Liver (tissue), 3 donors: ENCODE measurements around the gene CASQ2.

Experiments used
- EGR1 ChIP-seq, 2 donors: IDR thresholded peaks; 2 replicates each; pipeline ENCODE4 v1.6.1; 2016 to 2018; ENCODE audit warnings: antibody characterized with exemption in 2 of 2, low read depth in 2 of 2
- FOXA1 ChIP-seq: IDR thresholded peaks from 2 replicates; pipeline ENCODE4 v1.6.1; 2016; ENCODE audit warnings: antibody characterized with exemption
- JUND ChIP-seq, 2 donors: IDR thresholded peaks; 2 replicates each; pipeline ENCODE4 v1.6.1; 2016; ENCODE audit warnings: antibody characterized with exemption in 2 of 2
- RXRA ChIP-seq, 2 donors: IDR thresholded peaks; 2 replicates each; pipeline ENCODE4 v1.6.1; 2017 to 2018; ENCODE audit warnings: antibody characterized with exemption in 2 of 2, mild to moderate bottlenecking in 1 of 2
- SP1 ChIP-seq: IDR thresholded peaks from 2 replicates; pipeline ENCODE4 v1.6.1; 2018; ENCODE audit warnings: antibody characterized with exemption, mild to moderate bottlenecking
- YY1 ChIP-seq: IDR thresholded peaks from 2 replicates; pipeline ENCODE4 v1.6.1; 2016; ENCODE audit warnings: antibody characterized with exemption, mild to moderate bottlenecking
- TF ChIP-seq, protein P1 (sequence below): fragments of 150-350 bp; IDR thresholded peaks from 2 replicates; pipeline ENCODE4 v1.5.1; 2017; ENCODE audit warnings: improper control_type of control experiment, low read depth, low read length; ENCODE audit not compliant: missing input control
- TF ChIP-seq, protein P2 (sequence below): IDR thresholded peaks from 2 replicates; pipeline ENCODE4 v1.6.1; 2016; ENCODE audit warnings: antibody characterized with exemption, mild to moderate bottlenecking
- TF ChIP-seq, protein P3 (sequence below): IDR thresholded peaks from 2 replicates; pipeline ENCODE4 v1.6.1; 2016; ENCODE audit warnings: antibody characterized with exemption
- donor health status: healthy.
- donor health status: healthy.

DNA sequence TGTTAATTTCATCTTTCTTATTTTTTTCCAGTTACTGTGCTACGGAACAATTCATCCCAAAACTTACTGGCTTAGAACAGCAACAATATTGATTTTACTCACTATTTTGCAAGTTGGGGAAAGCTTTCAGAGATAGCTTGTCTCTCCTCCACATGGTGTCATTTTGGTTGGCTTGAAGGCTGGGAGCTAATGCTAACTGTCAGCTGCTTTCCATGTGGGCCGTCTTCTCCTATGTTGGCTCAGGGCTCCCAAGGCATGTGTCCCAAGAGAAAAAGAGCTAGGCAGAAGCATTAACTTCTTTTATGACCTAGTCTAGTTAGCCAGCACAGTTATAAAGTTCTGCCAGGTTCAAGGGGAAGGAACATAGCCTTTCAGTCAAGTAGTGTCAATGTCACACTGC lies 33.9 kb upstream of the CASQ2 start:
- TF ChIP-seq, protein P1, sequence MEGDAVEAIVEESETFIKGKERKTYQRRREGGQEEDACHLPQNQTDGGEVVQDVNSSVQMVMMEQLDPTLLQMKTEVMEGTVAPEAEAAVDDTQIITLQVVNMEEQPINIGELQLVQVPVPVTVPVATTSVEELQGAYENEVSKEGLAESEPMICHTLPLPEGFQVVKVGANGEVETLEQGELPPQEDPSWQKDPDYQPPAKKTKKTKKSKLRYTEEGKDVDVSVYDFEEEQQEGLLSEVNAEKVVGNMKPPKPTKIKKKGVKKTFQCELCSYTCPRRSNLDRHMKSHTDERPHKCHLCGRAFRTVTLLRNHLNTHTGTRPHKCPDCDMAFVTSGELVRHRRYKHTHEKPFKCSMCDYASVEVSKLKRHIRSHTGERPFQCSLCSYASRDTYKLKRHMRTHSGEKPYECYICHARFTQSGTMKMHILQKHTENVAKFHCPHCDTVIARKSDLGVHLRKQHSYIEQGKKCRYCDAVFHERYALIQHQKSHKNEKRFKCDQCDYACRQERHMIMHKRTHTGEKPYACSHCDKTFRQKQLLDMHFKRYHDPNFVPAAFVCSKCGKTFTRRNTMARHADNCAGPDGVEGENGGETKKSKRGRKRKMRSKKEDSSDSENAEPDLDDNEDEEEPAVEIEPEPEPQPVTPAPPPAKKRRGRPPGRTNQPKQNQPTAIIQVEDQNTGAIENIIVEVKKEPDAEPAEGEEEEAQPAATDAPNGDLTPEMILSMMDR: no peak
- TF ChIP-seq JUND (IDR thresholded peaks at IDR 0.05) (no peak), EGR1 (IDR thresholded peaks at IDR 0.05; ENCODE audit: low read depth in 2 of 2) (no peak), FOXA1 (no peak), SP1 (no peak), RXRA (IDR thresholded peaks at IDR 0.05) (no peak), YY1 (no peak)
- TF ChIP-seq, protein P2, sequence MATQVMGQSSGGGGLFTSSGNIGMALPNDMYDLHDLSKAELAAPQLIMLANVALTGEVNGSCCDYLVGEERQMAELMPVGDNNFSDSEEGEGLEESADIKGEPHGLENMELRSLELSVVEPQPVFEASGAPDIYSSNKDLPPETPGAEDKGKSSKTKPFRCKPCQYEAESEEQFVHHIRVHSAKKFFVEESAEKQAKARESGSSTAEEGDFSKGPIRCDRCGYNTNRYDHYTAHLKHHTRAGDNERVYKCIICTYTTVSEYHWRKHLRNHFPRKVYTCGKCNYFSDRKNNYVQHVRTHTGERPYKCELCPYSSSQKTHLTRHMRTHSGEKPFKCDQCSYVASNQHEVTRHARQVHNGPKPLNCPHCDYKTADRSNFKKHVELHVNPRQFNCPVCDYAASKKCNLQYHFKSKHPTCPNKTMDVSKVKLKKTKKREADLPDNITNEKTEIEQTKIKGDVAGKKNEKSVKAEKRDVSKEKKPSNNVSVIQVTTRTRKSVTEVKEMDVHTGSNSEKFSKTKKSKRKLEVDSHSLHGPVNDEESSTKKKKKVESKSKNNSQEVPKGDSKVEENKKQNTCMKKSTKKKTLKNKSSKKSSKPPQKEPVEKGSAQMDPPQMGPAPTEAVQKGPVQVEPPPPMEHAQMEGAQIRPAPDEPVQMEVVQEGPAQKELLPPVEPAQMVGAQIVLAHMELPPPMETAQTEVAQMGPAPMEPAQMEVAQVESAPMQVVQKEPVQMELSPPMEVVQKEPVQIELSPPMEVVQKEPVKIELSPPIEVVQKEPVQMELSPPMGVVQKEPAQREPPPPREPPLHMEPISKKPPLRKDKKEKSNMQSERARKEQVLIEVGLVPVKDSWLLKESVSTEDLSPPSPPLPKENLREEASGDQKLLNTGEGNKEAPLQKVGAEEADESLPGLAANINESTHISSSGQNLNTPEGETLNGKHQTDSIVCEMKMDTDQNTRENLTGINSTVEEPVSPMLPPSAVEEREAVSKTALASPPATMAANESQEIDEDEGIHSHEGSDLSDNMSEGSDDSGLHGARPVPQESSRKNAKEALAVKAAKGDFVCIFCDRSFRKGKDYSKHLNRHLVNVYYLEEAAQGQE: no peak
- TF ChIP-seq, protein P3, sequence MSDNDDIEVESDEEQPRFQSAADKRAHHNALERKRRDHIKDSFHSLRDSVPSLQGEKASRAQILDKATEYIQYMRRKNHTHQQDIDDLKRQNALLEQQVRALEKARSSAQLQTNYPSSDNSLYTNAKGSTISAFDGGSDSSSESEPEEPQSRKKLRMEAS: no peak
